GM12878 (cell line): ENCODE data around the gene ANO9. TPM values are rescaled to one million over a fixed set of nuclear protein-coding genes. Genes with fewer than 3 reads are reported as not detected.

ENCODE experiments used
- ATAC-seq: fragments of 200-7000 bp; cut with Tn5 transposase; 3 replicates; pipeline ENCODE4 v1.9.1; 2020; ENCODE audit warnings: mild to moderate bottlenecking, moderate library complexity
- BruUV-seq: library from RNA; stranded (reverse); fragments of 400-500 nt; replicated peaks from 2 replicates; lab custom pipeline; 2021; lab: Mats Ljungman, UMichigan
- CTCF ChIA-PET: fragments of 300-600 bp; sonication (Branson Sonifier 250); formaldehyde crosslinking; extraction: SDS; loops from one replicate; lab custom pipeline; 2021; ENCODE audit warnings: inconsistent platforms; lab: Yijun Ruan, JAX
- POLR2A ChIA-PET: fragments of 350-600 bp; formaldehyde crosslinking; extraction: SDS; loops from one replicate; lab custom pipeline; 2021; ENCODE audit warnings: inconsistent platforms; lab: Charles Lee
- RAD21 ChIA-PET: fragments of 300-600 bp; sonication (Branson Sonifier 250); formaldehyde crosslinking; loops from one replicate; lab custom pipeline; 2023; ENCODE audit warnings: antibody characterized with exemption; ENCODE audit not compliant: unreplicated experiment; lab: Charles Lee
- SMC1A ChIA-PET: fragments of 300-600 bp; sonication (Branson Sonifier 250); formaldehyde crosslinking; loops from one replicate; lab custom pipeline; 2023; ENCODE audit not compliant: unreplicated experiment, uncharacterized antibody; lab: Charles Lee
- DNase-seq: peaks from one replicate; pipeline ENCODE4 v3.0.0-alpha.2; 2011; ENCODE audit warnings: low read depth, low spot score
- FAIRE-seq: peaks from 3 replicates; lab custom pipeline; 2011; peaks lifted over from hg19 to GRCh38; lab: Jason Lieb, UNC
- H2AFZ ChIP-seq: 2 replicates; pipeline ENCODE4 v1.6.0; 2011; ENCODE audit warnings: low read depth, low read length, control low read depth; ENCODE audit not compliant: control insufficient read depth
- H3K27ac ChIP-seq: 2 replicates; pipeline ENCODE4 v1.5.1; 2011; ENCODE audit warnings: control low read depth; ENCODE audit not compliant: control insufficient read depth, insufficient read depth
- H3K27me3 ChIP-seq, 2 experiments: replicated peaks in 1 of 2; 2 replicates each; pipeline versions ENCODE4 v1.6.0 to v1.6.1; 2011; ENCODE audit warnings: low read length in 1 of 2; ENCODE audit not compliant: control insufficient read depth in 2 of 2, insufficient read depth in 2 of 2
- H3K36me3 ChIP-seq, 2 experiments: 2 replicates each; pipeline ENCODE4 v1.5.1; 2011; ENCODE audit warnings: low read length in 1 of 2; ENCODE audit not compliant: control insufficient read depth in 2 of 2, insufficient read depth in 2 of 2
- H3K4me1 ChIP-seq: 2 replicates; pipeline ENCODE4 v1.6.1; 2011; ENCODE audit warnings: mild to moderate bottlenecking, low read length, moderate library complexity, mixed read lengths; ENCODE audit not compliant: control insufficient read depth, insufficient read depth
- H3K4me2 ChIP-seq: 2 replicates; pipeline ENCODE4 v1.6.0; 2011; ENCODE audit warnings: control low read depth; ENCODE audit not compliant: control insufficient read depth, insufficient read depth
- H3K4me3 ChIP-seq: fragments of 200-600 bp; sonication (generic); 2 replicates; pipeline ENCODE4 v1.5.1; 2016
- H3K79me2 ChIP-seq: 2 replicates; pipeline ENCODE4 v1.6.0; 2011; ENCODE audit warnings: low read length; ENCODE audit not compliant: control insufficient read depth, insufficient read depth
- H3K9ac ChIP-seq: 2 replicates; pipeline ENCODE4 v1.8.0; 2011; ENCODE audit warnings: low read length, control low read depth, mixed read lengths; ENCODE audit not compliant: control insufficient read depth, insufficient read depth
- H3K9me3 ChIP-seq: replicated peaks from 3 replicates; pipeline ENCODE4 v1.5.1; 2011; ENCODE audit warnings: mild to moderate bottlenecking, low read length; ENCODE audit not compliant: control insufficient read depth, insufficient read depth
- H4K20me1 ChIP-seq: 2 replicates; pipeline ENCODE4 v1.6.0; 2011; ENCODE audit not compliant: control insufficient read depth, insufficient read depth
- WGBS: methylation state at CpG from one replicate; pipeline ENCODE4 v1.1.6; 2016; ENCODE audit warnings: low lambda C conversion rate; ENCODE audit not compliant: insufficient replicate concordance, insufficient coverage; ENCODE audit errors: missing lambda C conversion rate; 5-methylcytosine and 5-hydroxymethylcytosine counted together
- in situ Hi-C: fragments of 300-500 bp; cut with MboI; formaldehyde crosslinking; loops from 9 replicates; pipeline ENCODE4 v1.14.3; 2018; ENCODE audit warnings: mixed read lengths
- intact Hi-C: fragments of 100-400 bp; cut with micrococcal nuclease; formaldehyde crosslinking; loops from one replicate; pipeline ENCODE4 v1.14.2; 2022; ENCODE audit not compliant: unreplicated experiment
- polyA plus RNA-seq, 11 experiments: library from polyadenylated mRNA; depleted of rRNA in 4 of 11; unstranded in 6 of 11; stranded (reverse) in 5 of 11; fragments of >200 nt; fragmentation: Nextera tagmentation in 4 of 11; fragmentation: Illumina TruSeq in 1 of 11; extraction: Ambion mirVana in 4 of 11; extraction: Trizol in 1 of 11; gene quantifications; 1 replicate in 1 of 11; 2 replicates in 10 of 11; pipeline versions ENCODE4 v1.2.1 to v1.2.3, GENCODE V29; 2011 to 2016; ENCODE audit warnings: inconsistent platforms in 2 of 11, missing spikeins in 2 of 11, low read depth in 1 of 11
- total RNA-seq, 4 experiments: library from RNA; depleted of rRNA in 3 of 4; stranded (reverse); fragments of >200 nt in 3 of 4; fragmentation: Illumina TruSeq in 1 of 4; extraction: Trizol in 1 of 4; gene quantifications; 2 replicates each; pipeline versions ENCODE4 v1.2.1 to v1.2.3, GENCODE V29; 2013 to 2021
- TF ChIP-seq, protein P1 (sequence below): fragments of 150-350 bp; IDR thresholded peaks from 2 replicates; pipeline ENCODE4 v1.6.1; 2014; ENCODE audit warnings: mild to moderate bottlenecking, low read depth, low read length

Gene ANO9
- total and polyA plus RNA-seq, 10 of the 15 experiments (the other 5 are each of a cell fraction or from before 2014, with no cell fraction given), result 0.21 to 42.3 (median 12.0) TPM

DNA sequence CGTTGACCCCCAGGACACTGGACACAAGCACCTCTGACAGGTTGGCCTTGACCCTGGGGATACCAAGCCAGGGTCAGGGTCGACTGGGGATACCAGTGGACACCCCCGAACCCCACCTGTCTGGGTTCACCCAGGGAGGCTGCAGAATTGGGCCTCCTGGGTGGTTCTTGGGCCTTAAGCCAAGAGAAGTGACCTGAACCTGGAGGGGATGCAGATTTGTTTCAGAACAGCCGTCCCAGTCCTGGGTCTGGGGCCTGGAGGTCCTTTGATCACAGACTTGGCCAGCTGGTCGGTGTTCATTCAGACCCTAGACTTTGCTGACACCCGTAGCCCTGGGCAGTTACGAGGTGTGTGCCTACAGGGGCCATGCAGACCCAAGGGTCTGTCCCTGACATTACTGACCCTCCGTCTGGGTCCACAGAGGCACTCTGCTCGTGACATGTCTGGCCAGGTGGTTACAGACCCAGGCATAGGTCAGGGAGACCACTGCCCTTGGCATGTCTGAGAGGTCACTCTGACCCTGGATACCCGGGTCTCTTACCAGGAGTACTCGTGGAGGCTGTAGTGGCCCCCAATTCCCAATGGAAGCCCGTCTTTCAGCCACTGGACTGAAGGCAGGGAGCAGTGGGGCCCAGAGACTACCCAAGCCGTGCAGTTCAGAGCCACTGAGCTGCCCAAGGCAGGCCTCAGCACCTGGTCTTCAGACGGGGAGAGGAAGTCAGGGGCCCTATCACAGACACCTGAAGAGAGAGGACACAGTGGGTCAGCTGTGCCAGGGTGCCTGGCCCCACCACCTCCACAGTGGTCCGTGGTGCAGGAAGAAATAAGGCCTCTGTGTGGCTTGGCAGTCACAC lies 33.4 kb downstream of the ANO9 start:
- H3K27ac ChIP-seq, result no peak overlapping the region
- intact Hi-C loops (no loop called here), in situ Hi-C loops (no loop called here)

More for the DNA sequence above, 33.4 kb downstream of the ANO9 start:
- Histone ChIP-seq H3K4me3 (no peak overlapping the region), H3K9ac (no peak overlapping the region), H3K4me2 (no peak overlapping the region), H3K9me3 (no peaks in the 10 kb centered on the region), H3K79me2 (no peaks in the 10 kb centered on the region), H2AFZ (no peak overlapping the region), H3K36me3 (no peaks in the 10 kb centered on the region), H4K20me1 (no peaks in the 10 kb centered on the region), H3K27me3 (no peaks in the 10 kb centered on the region), H3K4me1 (peaks cover 6% of the 10 kb centered on the region; the same call in 1 of the 2 replicates)
- ATAC-seq, result no peak
- WGBS, result 53% methylated on average over 15 of the region's 15 CpGs
- BruUV-seq, result no TSS peak
- CTCF ChIA-PET, result no interaction called here
- POLR2A ChIA-PET, result interaction anchor here (1.8 kb wide), 1 partner anchor 40 kb away, joined by 10 read pairs; no protein-coding TSS in a partner anchor
- TF ChIP-seq, protein P1, sequence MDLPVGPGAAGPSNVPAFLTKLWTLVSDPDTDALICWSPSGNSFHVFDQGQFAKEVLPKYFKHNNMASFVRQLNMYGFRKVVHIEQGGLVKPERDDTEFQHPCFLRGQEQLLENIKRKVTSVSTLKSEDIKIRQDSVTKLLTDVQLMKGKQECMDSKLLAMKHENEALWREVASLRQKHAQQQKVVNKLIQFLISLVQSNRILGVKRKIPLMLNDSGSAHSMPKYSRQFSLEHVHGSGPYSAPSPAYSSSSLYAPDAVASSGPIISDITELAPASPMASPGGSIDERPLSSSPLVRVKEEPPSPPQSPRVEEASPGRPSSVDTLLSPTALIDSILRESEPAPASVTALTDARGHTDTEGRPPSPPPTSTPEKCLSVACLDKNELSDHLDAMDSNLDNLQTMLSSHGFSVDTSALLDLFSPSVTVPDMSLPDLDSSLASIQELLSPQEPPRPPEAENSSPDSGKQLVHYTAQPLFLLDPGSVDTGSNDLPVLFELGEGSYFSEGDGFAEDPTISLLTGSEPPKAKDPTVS, result no peak
- RAD21 ChIA-PET, result interaction anchor here (1.3 kb wide), 1 partner anchor 110 kb away, joined by 8 read pairs; no protein-coding TSS in a partner anchor
- no peak for DNase-seq
- no peak for FAIRE-seq
- SMC1A ChIA-PET, result no interaction called here
